ENCODE data around the gene ATF7IP. TPM values are rescaled to one million over a fixed set of nuclear protein-coding genes. Genes with fewer than 3 reads are reported as not detected.
"Not testable (repeated sequence)": the region's sequence is repeated elsewhere in the genome, so short reads cannot be mapped to it uniquely, and the experiment has no call there.

ATF7IP gene
- total RNA-seq, 2 donors from 2014 or later = 78.1 to 85.5 TPM

- Mint-ChIP-seq H3K36me3 (peaks cover 8 to 57% of the 10 kb centered on the region in 2 donors), H3K27ac (peak overlapping the region; percentile 87), H3K9me3 (peaks cover 5 to 6% of the 10 kb centered on the region in 2 donors)
- ATAC-seq = peak; percentile 58 to 73
- DNase-seq (ENCODE audit: low spot score in 2 of 2) = no peak
Measured at GRCh38 chr12:14396071-14396470, 30.6 kb downstream of the ATF7IP start.

- DNase-seq (ENCODE audit: low spot score in 2 of 2) = no peak
- Mint-ChIP-seq H3K9me3 (peaks cover 5 to 6% of the 10 kb centered on the region in 2 donors), H3K27ac (peak overlapping the region; percentile 70 to 82), H3K36me3 (peaks cover 5 to 36% of the 10 kb centered on the region in 2 donors)
- peak; percentile 58 to 61 for ATAC-seq
Measured at GRCh38 chr12:14399871-14400270, 34.4 kb downstream of the ATF7IP start.

DNA sequence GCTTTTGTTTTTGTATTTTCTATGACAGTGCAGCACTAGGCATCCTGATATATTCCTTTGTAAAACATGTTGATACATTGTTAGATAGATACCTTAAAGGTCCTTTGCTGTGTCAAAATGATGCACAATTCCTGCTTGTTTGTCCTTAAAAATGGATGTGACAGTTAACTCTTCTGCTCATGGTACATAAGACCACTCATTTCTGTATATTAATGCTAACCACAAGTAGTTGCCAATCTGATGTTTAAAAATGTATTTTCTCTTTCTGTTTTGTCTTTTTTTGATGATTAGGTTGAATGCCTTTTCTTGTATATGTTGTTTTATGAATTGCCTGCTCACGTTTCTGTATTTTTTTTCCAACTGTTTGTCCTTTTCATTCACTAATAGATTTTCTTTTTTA lies 35.1 kb downstream of the ATF7IP start:
- Mint-ChIP-seq H3K9me3 (peaks cover 5 to 6% of the 10 kb centered on the region in 2 donors), H3K36me3 (peaks cover 5 to 44% of the 10 kb centered on the region in 2 donors)

GRCh38 chr12:14401267-14401666 lies 35.8 kb downstream of the ATF7IP start:
- Mint-ChIP-seq H3K36me3 (peaks cover 5 to 46% of the 10 kb centered on the region in 2 donors), H3K27ac (peak overlapping the region; percentile 1 to 82)
- ATAC-seq; H3K9me3 Mint-ChIP-seq; DNase-seq (ENCODE audit: low spot score in 2 of 2): not testable (repeated sequence)

More for the DNA sequence above, 35.1 kb downstream of the ATF7IP start:
- DNase-seq (ENCODE audit: low spot score in 2 of 2) = no peak
- H3K27ac Mint-ChIP-seq = peak overlapping the region in 1 of 2 donors; percentile 82
- peak in 1 of 2 donors; percentile 37 for ATAC-seq

- Mint-ChIP-seq H3K36me3 (peaks cover 0 to 31% of the 10 kb centered on the region in 2 donors), H3K27ac (peak overlapping the region in 1 of 2 donors; percentile 82), H3K9me3 (no peaks in the 10 kb centered on the region)
- no peak for DNase-seq (ENCODE audit: low spot score in 2 of 2)
- ATAC-seq = no peak
Measured at GRCh38 chr12:14402697-14403096, 37.2 kb downstream of the ATF7IP start.

DNA sequence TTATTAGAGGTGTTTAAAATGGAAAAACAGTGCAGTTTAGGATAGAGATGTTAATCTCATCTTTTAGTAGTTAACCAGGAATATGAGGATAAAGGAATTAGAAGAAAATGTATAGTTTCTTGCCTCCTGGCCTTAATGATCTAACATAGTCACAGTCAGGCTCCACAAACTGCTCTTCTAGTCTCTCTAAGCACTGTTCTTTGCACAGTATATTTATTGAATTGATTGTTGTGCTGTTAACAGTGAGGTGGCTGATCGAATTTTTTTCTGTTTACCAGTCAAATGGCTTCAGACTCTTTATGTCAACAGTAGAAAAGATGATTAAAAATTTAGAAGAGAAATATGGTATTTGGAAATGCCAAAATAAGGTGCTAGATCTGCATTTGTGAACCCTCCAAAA lies 37.8 kb downstream of the ATF7IP start:
- ATAC-seq = no peak
- Mint-ChIP-seq H3K9me3 (no peaks in the 10 kb centered on the region), H3K36me3 (peaks cover 0 to 25% of the 10 kb centered on the region in 2 donors), H3K27ac (peak overlapping the region in 1 of 2 donors; percentile 83)
- no peak for DNase-seq (ENCODE audit: low spot score in 2 of 2)

GRCh38 chr12:14403711-14404196 lies 38.3 kb downstream of the ATF7IP start:
- peak overlapping the region; percentile 72 to 83 for H3K27ac Mint-ChIP-seq
- no peak for DNase-seq (ENCODE audit: low spot score in 2 of 2)
- peaks cover 0 to 21% of the 10 kb centered on the region in 2 donors for H3K36me3 Mint-ChIP-seq
- H3K9me3 Mint-ChIP-seq = no peaks in the 10 kb centered on the region
- peak; percentile 25 to 62 for ATAC-seq

GRCh38 chr12:14405407-14405806 lies 39.9 kb downstream of the ATF7IP start:
- not testable (repeated sequence) for ATAC-seq; H3K9me3 Mint-ChIP-seq; DNase-seq (ENCODE audit: low spot score in 2 of 2)
- Mint-ChIP-seq H3K27ac (peak overlapping the region in 1 of 2 donors; percentile 36), H3K36me3 (peaks cover 0 to 19% of the 10 kb centered on the region in 2 donors)

- Mint-ChIP-seq H3K27ac (no peak overlapping the region), H3K36me3 (peaks cover 0 to 30% of the 10 kb centered on the region in 2 donors), H3K9me3 (no peaks in the 10 kb centered on the region)
- DNase-seq (ENCODE audit: low spot score in 2 of 2) (no peak), ATAC-seq (no peak)
Measured at GRCh38 chr12:14408208-14408607, 42.7 kb downstream of the ATF7IP start.

- Mint-ChIP-seq H3K36me3 (peaks cover 0 to 25% of the 10 kb centered on the region in 2 donors), H3K27ac (no peak overlapping the region), H3K9me3 (no peaks in the 10 kb centered on the region)
- DNase-seq (ENCODE audit: low spot score in 2 of 2) = no peak
- ATAC-seq = no peak
Measured at GRCh38 chr12:14410177-14410576, 44.7 kb downstream of the ATF7IP start.

GRCh38 chr12:14410841-14411569 lies 45.5 kb downstream of the ATF7IP start:
- peaks cover 0 to 17% of the 10 kb centered on the region in 2 donors for H3K36me3 Mint-ChIP-seq
- no peak for DNase-seq (ENCODE audit: low spot score in 2 of 2)
- H3K9me3 Mint-ChIP-seq = no peaks in the 10 kb centered on the region
- peak; percentile 36 to 64 for ATAC-seq
- H3K27ac Mint-ChIP-seq = peak overlapping the region in 1 of 2 donors; percentile 42

- no peak for DNase-seq (ENCODE audit: low spot score in 2 of 2)
- ATAC-seq = peak; percentile 74 to 82
- Mint-ChIP-seq H3K36me3 (peaks cover 9 to 35% of the 10 kb centered on the region in 2 donors), H3K9me3 (peaks cover 0 to 6% of the 10 kb centered on the region in 2 donors), H3K27ac (peak overlapping the region; percentile 69 to 76)
Measured at GRCh38 chr12:14416658-14417057, 51.2 kb downstream of the ATF7IP start.

GRCh38 chr12:14417715-14418114 lies 52.2 kb downstream of the ATF7IP start:
- peak; percentile 78 to 83 for ATAC-seq
- Mint-ChIP-seq H3K9me3 (peaks cover 0 to 16% of the 10 kb centered on the region in 2 donors), H3K36me3 (peaks cover 9 to 42% of the 10 kb centered on the region in 2 donors), H3K27ac (peak overlapping the region; percentile 76 to 92)
- DNase-seq (ENCODE audit: low spot score in 2 of 2) = peak in 1 of 2 donors; percentile 47

GRCh38 chr12:14418451-14418890 lies 53.0 kb downstream of the ATF7IP start:
- Mint-ChIP-seq H3K9me3 (peaks cover 0 to 20% of the 10 kb centered on the region in 2 donors), H3K27ac (no peak overlapping the region), H3K36me3 (peaks cover 9 to 44% of the 10 kb centered on the region in 2 donors)
- ATAC-seq = peak in 1 of 2 donors; percentile 27
- no peak for DNase-seq (ENCODE audit: low spot score in 2 of 2)

GRCh38 chr12:14422516-14423230 lies 57.2 kb downstream of the ATF7IP start:
- Mint-ChIP-seq H3K36me3 (peaks cover 25 to 76% of the 10 kb centered on the region in 2 donors), H3K27ac (no peak overlapping the region), H3K9me3 (peaks cover 0 to 28% of the 10 kb centered on the region in 2 donors)
- no peak for DNase-seq (ENCODE audit: low spot score in 2 of 2)
- peak in 1 of 2 donors; percentile 28 for ATAC-seq

- peaks cover 32 to 85% of the 10 kb centered on the region in 2 donors for H3K36me3 Mint-ChIP-seq
- no peak for ATAC-seq
- H3K27ac Mint-ChIP-seq = peak overlapping the region in 1 of 2 donors; percentile 10
- peaks cover 0 to 31% of the 10 kb centered on the region in 2 donors for H3K9me3 Mint-ChIP-seq
- DNase-seq (ENCODE audit: low spot score in 2 of 2) = no peak
Measured at GRCh38 chr12:14424545-14424944, 59.1 kb downstream of the ATF7IP start.

GRCh38 chr12:14426792-14427191 lies 61.3 kb downstream of the ATF7IP start:
- Mint-ChIP-seq H3K9me3 (peaks cover 5 to 32% of the 10 kb centered on the region in 2 donors), H3K36me3 (peaks cover 30 to 78% of the 10 kb centered on the region in 2 donors), H3K27ac (no peak overlapping the region)
- no peak for DNase-seq (ENCODE audit: low spot score in 2 of 2)
- ATAC-seq = no peak

All from activated naive CD4-positive, alpha-beta T cell treated with anti-CD3 and anti-CD28 coated beads, Interleukin-2, amount 50 U/mL, for 72 hours (primary cell).